Measurements from ENCODE around the gene LANCL2.
"Not testable (repeated sequence)": the region's sequence is repeated elsewhere in the genome, so short reads cannot be mapped to it uniquely, and the experiment has no call there.

LANCL2 gene

DNA sequence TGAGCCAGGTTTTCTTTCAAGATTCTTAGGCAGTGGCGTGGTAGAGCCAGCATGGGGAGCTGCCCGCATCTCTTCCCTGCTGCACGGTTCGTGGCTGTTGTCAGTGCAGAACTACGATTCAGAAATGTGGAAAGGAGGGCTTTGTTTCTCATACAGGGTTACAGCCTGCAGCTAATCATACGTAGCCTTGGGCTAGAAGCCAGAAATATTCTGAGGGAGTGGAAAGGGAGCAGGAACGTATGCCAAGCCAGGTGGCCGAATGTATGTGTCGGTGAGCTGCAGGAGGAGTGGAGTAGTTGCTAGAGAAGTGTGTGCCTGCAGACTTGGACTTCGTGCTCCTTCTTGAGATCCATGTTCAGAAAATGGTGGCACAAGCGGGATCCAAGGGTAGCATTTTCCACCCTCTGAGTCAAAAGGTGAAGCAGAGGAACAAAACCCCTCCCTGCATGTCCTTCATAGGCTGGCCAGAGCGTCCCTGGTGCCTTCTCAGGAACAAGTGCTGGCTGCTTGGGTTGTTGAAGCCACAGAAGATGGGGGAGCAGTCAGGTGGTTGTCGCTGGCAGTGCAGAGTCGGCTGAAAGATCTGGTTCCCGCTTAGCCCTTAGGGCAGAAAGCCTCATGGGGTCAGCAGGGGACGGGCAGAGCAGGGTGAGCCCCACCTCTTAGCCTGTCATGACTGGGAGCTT, 40.9 kb downstream of the LANCL2 start:
- no peak for DNase-seq (ENCODE audit: low read depth)

DNA sequence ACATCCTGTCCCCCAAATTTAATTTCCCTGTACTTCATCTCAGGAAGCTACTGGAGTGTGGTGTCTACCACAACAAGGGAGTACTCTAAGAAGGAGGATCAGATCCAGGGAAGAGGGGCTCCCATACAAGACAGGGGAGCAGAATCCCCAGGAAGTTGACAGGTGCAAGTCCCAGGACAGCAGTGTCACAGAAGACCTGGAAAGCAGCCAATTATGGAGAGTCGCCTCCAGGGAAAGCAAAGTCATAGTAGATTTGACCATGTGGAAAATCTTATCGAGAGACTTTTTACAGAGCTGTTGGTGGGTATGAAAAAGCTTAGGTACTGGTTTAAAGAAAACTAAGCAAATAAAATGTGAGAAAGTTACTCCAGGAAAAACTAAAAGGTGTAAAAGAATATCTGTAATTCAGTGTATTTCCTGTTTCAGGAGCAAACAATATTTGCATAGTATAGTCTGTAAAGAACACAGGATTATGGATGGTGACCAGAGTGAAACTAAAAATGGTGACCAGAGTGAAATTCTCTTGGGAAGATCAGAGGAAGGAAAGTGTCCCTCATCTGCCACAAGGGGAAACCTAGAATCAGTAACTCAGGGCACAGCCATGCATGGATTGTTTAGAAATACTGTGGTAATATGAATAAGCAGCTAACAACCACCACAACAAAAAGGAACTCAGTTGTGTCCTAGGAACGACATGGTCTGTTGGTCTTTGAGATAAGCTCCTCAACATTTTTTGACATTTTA, 44.5 kb downstream of the LANCL2 start:
- DNase-seq (ENCODE audit: low read depth), result peak; percentile 21

DNA sequence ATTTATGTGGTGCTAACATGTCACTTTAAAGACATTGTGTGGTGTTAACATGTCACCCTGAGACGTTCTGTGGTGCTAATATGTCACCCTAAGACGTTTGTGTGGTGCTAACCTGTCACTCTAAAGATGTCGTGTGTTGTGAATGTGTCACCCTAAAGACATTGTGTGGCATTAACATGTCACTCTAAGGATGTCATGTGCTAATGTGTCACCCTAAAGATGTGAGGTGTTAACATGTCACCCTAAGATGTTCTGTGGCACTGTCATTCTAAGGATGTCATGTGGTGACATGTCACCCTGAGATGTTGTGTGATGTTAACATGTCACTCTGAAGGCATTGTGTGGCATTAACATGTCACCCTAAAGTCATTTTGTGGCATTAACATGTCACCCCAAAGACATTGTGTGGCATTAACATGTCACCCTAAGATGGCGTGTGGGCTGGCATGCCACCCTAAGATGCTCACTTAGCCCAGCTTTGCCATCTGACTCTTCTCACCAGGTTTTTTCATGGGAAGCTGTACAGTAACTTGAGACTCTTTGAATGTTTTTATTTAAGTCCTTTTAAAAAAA, 45.6 kb downstream of the LANCL2 start:
- no peak for DNase-seq (ENCODE audit: low read depth)

- no peak for DNase-seq (ENCODE audit: low read depth)
These were observed 46.7 kb downstream of the LANCL2 start for GRCh38 chr7:55411844-55412243.

- no peak for DNase-seq (ENCODE audit: low read depth)
These were observed 48.3 kb downstream of the LANCL2 start for GRCh38 chr7:55413442-55413841.

- DNase-seq (ENCODE audit: low read depth), result peak; percentile 79
These were observed 50.1 kb downstream of the LANCL2 start for GRCh38 chr7:55415173-55415778.

GRCh38 chr7:55417456-55417855, 52.3 kb downstream of the LANCL2 start:
- DNase-seq (ENCODE audit: low read depth), result not testable (repeated sequence)

GRCh38 chr7:55420530-55420929, 55.4 kb downstream of the LANCL2 start:
- DNase-seq (ENCODE audit: low read depth), result peak; percentile 60

DNA sequence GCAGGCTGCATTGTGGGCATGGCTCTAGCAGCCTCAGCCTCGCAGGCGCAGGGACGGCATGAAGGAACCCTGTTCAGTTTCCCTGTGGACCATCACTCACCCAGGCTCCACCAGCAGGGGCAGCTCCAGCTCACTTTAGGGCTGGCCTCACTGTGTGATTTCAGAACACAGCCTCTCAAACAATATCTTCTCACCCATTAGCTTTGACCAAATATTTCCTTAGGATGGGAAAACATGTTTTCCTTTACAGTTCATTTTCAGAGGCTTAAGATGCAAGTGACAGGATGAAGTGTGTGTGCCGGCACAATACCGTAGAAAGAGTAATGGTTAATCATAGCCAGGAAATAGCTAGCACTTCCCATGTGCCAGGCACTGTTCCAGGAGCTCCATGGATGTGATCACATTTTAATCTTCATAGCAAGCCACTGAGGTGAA, 58.2 kb downstream of the LANCL2 start:
- DNase-seq (ENCODE audit: low read depth), result peak; percentile 78

DNA sequence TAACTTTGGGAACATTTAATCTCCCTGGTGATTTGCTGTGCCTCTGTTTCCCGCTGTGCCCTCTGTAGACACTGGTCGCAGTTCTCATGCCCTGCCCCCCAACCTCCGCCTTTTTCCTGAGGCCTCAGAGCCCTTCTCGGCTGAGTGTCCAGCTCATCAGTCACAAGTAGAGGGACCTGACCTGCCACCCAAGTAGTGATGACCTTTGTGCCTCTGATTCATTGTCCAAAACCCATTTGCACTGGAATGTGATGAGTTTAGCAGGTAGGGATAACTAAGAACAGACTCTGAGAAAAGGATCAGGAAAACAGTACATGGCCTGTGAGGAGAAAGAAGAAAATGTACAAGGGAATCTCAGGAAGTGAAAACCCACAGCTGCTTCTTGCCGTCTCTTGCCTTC, 58.8 kb downstream of the LANCL2 start:
- DNase-seq (ENCODE audit: low read depth), result peak; percentile 45

GRCh38 chr7:55425141-55425752, 60.1 kb downstream of the LANCL2 start:
- no peak for DNase-seq (ENCODE audit: low read depth)

- DNase-seq (ENCODE audit: low read depth), result no peak
These were observed 61.5 kb downstream of the LANCL2 start for GRCh38 chr7:55426676-55427075.

DNA sequence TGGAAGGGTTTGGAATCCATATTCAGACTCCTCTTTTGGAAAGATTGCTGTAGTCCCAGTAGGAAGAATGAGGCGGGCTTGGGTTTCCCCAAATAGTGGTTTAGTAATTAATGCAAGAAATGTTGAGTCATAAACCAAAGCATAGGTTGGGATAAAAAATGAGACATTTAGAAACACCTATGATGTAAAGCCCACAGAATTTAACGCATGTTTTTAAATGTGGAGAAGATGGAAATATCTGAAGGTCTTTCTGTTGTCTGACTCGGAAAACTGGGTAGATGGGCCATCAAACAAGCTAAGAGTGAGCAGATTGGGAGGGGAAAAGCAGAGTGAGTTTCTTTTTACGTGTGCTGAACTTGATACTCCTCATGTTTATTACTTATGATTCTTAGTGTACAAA, 62.2 kb downstream of the LANCL2 start:
- DNase-seq (ENCODE audit: low read depth), result no peak

DNA sequence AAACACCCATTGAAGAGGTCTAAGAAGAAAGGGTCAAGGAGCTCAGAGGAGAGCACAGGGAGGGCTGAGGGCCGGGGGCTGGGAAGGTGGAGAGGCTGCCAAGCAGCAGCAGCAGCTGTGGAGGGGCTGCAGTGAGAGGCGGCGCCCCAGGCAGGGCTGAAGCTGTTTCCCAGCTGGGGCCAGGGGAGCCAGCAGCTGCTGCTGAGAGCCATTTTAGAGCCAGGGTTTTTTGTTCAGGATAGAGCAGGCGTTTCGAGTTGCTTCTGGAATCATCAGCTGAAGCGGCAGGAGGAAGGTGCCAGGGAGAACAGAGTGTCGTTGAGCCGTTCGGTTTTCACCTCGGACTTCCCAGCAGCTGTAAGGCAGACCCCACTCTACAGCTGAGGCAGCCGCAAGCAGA, 62.7 kb downstream of the LANCL2 start:
- DNase-seq (ENCODE audit: low read depth), result no peak

DNA sequence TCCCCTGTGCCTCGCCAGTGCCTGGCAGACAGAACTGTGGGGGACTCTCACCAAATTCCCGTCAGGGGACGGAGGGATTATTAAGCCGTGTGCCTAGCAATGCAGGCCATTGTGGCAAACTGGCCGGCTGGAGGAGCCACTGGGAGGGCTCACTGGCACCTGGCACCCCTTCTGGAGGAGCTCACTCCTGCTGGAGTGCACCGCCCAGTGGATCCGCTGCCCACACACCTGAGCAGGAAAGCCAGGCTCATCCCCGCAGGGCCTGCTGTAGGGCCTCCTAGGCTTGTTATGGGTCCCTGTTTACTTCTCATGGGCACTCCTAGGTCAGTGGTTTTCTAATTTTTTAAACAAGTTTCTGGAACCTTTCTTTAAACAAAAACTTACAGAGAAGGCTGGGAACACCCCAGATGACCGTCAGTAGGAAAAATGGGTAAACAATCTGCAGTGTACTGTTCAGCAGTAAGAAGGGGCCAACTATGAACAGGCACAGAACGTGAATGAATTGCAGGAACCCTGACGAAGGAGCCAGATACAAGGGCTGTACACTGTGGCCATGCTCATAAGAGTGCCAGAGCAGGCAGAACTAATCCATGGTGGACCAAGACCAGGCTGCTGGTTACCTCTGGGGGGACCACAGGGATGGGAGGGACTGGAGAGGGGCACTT, 64.8 kb downstream of the LANCL2 start:
- no peak for DNase-seq (ENCODE audit: low read depth)

DNA sequence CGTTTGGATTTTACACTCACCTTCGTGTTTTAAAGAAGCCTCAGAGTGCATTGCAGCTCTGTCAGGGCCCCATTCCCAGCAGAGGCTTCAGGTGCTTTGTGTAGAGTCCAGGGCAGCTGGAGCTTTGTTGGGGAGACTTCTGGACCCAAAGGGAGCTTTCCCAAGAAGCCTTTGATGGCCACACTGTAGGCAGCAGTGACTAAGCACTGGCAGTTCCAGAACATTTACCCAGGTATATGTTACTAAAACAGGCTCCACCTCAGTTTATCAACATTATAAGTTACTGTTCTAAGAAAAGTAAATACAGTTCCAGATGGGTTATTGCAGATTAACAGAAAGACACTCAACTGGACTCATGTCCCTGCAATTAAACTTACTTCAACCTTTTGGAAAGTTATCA, 66.8 kb downstream of the LANCL2 start:
- no peak for DNase-seq (ENCODE audit: low read depth)

DNA sequence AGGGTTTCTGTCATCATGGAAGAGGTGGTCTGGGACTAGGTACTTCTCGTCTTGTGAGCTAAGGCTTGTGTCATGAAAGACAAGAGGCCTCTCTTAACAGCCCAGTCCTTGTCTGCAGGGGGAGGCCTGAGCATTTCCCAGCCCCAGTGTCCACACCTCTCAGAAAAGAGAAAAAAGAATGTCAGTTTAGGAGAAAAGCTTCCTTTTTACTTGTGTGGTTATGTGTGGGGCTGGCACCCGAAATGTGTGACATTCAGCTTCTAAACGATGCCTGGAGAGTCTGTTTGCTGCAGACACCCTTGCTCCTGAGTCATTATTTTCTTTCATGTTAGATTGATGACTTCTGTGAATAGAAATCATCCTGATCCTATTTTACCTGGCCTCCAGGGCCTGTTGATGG, 67.4 kb downstream of the LANCL2 start:
- DNase-seq (ENCODE audit: low read depth), result no peak

DNA sequence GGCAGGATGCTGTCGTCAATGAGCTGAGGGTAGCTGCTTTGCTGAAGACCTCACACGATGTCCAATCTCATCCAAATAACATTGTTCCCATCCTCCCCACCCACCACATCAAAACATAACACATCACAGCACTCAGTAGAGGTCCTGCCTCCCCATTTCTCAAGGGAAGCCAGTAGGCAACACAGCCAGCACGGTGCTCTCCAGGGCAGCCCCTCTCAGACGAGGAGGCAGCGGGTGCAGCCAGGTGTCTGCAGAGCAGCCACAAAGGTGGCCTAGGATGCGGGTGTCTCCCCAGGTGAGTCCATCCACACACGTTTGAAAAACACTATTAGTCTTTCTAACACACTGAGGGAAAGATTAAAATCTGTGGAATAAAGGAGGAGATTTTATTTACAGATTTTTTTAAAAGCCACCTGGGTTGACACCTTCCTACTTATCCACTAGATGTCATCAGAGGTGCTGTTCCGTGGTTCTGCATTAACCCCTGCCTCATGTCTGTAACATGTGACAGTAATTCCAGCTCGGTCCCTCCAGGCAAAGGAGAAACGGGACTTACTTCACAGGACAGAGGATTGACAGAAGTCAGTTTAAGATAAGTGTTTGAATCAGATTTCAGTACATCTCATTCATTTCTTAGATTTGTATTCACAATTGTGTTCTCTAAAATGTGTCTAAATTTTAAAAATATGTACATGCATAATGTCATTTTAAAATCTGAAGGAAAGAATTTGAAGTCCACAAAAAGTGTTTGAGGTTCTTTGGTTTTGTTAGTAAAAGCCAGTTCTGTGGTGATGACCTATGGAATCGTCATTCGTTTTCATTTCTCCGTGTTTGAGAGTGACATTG, 68.0 kb downstream of the LANCL2 start:
- peak; percentile 62 for DNase-seq (ENCODE audit: low read depth)

DNA sequence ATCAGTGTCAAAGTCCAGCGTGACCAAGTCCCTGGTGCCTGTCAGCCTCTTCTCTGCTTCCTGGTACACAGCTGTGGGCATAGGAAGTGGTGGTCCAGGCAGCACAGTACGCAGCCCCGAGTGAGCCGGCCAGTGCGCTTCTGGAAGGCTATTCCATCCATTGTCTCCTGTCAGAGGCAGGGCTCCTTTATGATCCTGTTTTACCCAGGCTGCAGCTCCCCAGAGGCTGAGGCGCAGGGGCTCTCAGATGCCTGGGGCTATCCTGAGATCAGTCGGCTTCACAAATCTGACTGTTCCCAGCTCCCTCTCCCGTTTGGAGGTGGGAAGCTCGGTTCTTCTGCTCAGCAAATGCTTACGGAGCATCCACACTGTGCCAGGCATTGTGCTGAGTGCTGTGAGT, 70.3 kb downstream of the LANCL2 start:
- no peak for DNase-seq (ENCODE audit: low read depth)

DNA sequence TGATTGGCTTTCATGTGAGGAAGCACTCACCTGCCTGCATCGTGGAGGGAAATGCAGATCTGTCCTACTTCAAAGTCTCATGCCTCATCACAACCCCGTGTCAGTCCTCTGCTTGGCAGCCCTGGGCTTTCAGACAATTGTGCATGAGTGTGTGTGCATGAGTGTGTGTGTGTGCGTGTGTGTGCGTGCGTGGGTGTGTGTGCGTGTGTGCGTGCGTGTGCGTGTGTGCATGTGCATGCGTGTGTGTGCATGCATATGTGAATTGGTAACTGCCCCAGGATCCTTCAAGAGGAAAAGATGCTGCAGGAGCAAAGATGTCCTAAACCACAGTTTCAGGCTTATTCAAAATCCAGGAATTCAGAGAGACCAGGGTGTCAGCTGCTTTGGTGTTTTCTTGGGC, 71.3 kb downstream of the LANCL2 start:
- DNase-seq (ENCODE audit: low read depth), result no peak

- no peak for DNase-seq (ENCODE audit: low read depth)
These were observed 72.2 kb downstream of the LANCL2 start for GRCh38 chr7:55437375-55437774.
